Suppressor macrophage (primary cell): ENCODE data around the gene ANKFY1.

ENCODE experiments used
- DNase-seq, 4 experiments: peaks; one replicate each; pipeline ENCODE4 v3.0.0-alpha.2; 2020 to 2022

ANKFY1 gene

GRCh38 chr17:4178651-4179050, 85.1 kb downstream of the ANKFY1 start:
- DNase-seq: no peak

- no peak for DNase-seq
Observed at GRCh38 chr17:4177806-4178205, 86.0 kb downstream of the ANKFY1 start.

- DNase-seq: no peak
Observed at GRCh38 chr17:4176808-4177472, 86.8 kb downstream of the ANKFY1 start.

- no peak for DNase-seq
Observed at GRCh38 chr17:4175921-4176807, 87.6 kb downstream of the ANKFY1 start.

- no peak for DNase-seq
Observed at GRCh38 chr17:4174556-4174955, 89.2 kb downstream of the ANKFY1 start.

- DNase-seq: no peak
Observed at GRCh38 chr17:4173781-4174180, 90.0 kb downstream of the ANKFY1 start.

- DNase-seq: no peak
Observed at GRCh38 chr17:4172356-4172755, 91.4 kb downstream of the ANKFY1 start.

GRCh38 chr17:4170639-4171280, 93.0 kb downstream of the ANKFY1 start:
- DNase-seq: no peak

GRCh38 chr17:4167786-4168185, 96.0 kb downstream of the ANKFY1 start:
- DNase-seq: peak; percentile 62 to 75 (median 72)

GRCh38 chr17:4166419-4166818, 97.4 kb downstream of the ANKFY1 start:
- no peak for DNase-seq

- DNase-seq: no peak
Observed at GRCh38 chr17:4165301-4166010, 98.3 kb downstream of the ANKFY1 start.

- peak in 1 of 4 experiments; percentile 31 for DNase-seq
Observed at GRCh38 chr17:4163951-4164350, 99.8 kb downstream of the ANKFY1 start.

GRCh38 chr17:4162775-4163466, 100.9 kb downstream of the ANKFY1 start:
- peak; percentile 67 to 82 (median 80) for DNase-seq

- DNase-seq: no peak
Observed at GRCh38 chr17:4162321-4162720, 101.5 kb downstream of the ANKFY1 start.

- no peak for DNase-seq
Observed at GRCh38 chr17:4161967-4162305, 101.8 kb downstream of the ANKFY1 start.

GRCh38 chr17:4161192-4161966, 102.4 kb downstream of the ANKFY1 start:
- DNase-seq: peak; percentile 60 to 77 (median 72)

GRCh38 chr17:4160294-4160859, 103.4 kb downstream of the ANKFY1 start:
- DNase-seq: no peak

- DNase-seq: no peak
Observed at GRCh38 chr17:4159761-4160160, 104.0 kb downstream of the ANKFY1 start.

- DNase-seq: no peak
Observed at GRCh38 chr17:4157618-4158333, 106.0 kb downstream of the ANKFY1 start.

- no peak for DNase-seq
Observed at GRCh38 chr17:4156750-4157381, 106.9 kb downstream of the ANKFY1 start.
